ENCODE measurements around the gene ZNF473. TPM values are rescaled to one million over a fixed set of nuclear protein-coding genes. Genes with fewer than 3 reads are reported as not detected.
"Not testable (repeated sequence)": the region's sequence is repeated elsewhere in the genome, so short reads cannot be mapped to it uniquely, and the experiment has no call there.

ZNF473 gene
- total RNA-seq, 2 experiments from 2014 or later, result 8.8 to 9.2 TPM

DNA sequence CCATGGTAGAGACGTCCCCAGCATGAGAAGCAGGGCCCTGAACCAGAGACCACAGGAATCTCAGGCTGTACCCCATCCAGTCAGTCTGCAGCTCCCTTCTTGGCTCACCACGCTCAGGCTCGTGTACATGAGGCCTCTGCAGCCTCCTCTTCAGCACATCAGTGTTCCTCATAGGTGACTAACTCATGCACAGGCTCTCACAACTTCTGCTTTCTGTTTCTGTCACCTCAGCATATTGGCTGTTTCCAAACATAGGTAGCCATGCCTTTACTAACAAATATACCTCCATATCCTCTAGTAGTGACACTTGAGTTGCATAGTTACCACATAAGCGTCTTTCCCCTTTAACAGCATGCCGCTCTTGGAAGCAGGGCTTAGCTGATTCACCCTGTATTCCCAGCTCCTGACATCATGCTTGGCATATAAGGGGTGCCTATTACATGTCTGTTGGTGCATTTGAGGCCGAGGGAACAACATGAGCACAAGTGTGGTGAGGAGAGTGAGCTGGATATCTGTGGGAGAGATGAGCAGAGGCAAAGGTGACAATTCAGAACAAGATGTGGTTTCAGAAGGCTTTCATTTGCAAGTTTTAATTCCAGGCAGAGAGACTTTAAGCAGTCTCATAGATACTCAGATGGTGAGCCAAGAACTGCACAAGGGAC lies 16.7 kb downstream of the ZNF473 start:
- CTCF ChIA-PET, result no interaction called here
- POLR2A ChIA-PET, result no interaction called here

DNA sequence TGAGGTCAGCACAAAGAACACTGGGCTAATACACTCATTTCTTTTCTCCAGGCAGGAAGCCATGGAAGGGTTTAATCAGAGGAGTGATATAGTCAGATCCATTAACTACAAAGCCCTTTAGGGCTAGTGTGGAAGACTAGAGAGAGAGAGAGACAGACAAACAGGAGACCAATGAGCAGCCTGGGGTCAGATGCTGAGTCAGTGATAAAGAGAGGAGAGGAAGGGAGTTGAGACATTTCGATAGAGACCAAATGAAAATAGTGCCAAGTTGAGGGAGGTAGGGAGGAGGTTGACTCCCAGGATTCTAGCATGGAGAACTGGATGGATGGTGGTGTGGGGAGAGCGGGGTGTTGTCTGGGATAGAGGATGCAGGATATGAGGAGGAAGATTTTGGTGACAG lies 18.2 kb downstream of the ZNF473 start:
- CTCF ChIA-PET, result no interaction called here
- POLR2A ChIA-PET, result no interaction called here

DNA sequence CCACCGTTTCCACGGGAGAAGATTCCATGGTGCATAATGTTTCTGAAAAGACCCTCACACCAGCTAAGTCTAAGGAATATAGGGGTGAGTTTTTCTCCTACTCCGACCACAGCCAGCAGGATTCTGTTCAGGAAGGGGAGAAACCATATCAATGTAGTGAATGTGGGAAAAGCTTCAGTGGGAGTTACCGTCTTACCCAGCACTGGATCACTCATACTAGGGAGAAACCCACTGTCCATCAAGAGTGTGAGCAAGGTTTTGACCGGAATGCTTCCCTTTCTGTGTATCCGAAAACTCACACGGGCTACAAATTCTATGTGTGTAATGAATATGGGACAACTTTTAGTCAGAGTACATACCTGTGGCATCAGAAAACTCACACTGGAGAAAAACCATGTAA lies 19.1 kb downstream of the ZNF473 start:
- ChIA-PET POLR2A (no interaction called here), CTCF (no interaction called here)

DNA sequence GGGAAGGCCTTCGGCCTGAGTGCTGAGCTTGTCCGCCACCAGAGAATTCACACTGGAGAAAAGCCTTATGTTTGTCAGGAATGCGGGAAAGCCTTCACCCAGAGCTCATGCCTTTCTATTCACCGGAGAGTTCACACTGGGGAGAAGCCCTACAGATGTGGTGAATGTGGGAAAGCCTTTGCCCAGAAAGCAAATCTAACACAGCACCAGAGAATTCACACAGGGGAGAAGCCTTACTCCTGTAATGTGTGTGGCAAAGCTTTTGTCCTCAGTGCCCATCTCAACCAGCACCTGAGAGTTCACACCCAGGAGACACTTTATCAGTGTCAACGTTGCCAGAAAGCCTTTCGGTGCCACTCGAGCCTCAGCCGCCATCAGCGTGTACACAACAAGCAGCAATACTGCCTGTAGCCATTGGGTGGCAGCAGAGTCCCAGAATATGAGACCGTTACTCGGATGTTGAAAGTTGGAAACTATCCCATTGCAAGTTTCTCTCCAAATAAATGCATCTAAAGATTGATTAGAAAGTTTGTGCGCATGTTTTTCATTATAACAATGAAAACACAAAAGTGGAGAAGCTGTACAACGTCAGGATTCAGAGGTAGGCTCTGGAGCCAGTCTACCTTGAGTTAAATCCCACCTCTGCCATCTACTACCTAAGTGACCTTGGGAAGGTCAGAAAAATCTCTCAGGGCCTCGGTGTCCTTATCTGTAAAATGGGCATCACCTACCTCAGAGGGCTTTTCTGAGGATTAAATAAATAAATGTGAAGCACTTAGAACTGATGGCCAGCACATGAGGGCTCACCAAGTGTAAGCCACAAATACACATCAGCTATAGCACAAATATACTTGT lies 21.1 kb downstream of the ZNF473 start:
- CTCF ChIA-PET, result interaction anchor here (0.6 to 1.1 kb wide), 3 partner anchors 22 to 105 kb away, joined by 3 to 4 read pairs (median 3); partner anchors contain the start of genes VRK3 and ZNF473
- POLR2A ChIA-PET, result no interaction called here

DNA sequence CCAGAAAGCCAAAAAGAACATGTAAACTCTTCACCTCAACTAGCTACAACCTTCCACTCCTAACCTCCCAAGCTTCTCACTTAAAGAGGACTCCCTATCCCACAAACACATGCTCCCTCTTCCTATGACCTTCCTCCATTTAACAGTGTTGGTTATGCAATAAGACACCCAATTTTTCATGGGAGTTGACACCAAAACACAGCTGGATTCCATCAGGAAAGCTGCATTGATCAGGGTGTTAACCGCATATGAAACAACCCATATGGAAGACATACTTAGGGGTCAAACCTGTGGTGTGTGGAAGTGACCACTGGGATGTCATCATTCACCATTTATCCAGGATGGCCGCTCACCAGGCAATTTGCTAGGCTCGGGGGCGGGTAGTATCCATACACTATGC lies 21.9 kb downstream of the ZNF473 start:
- ChIA-PET POLR2A (no interaction called here), CTCF (interaction anchor here (0.6 kb wide), 1 partner anchor 104 kb away, joined by 3 read pairs; no protein-coding TSS in a partner anchor)

DNA sequence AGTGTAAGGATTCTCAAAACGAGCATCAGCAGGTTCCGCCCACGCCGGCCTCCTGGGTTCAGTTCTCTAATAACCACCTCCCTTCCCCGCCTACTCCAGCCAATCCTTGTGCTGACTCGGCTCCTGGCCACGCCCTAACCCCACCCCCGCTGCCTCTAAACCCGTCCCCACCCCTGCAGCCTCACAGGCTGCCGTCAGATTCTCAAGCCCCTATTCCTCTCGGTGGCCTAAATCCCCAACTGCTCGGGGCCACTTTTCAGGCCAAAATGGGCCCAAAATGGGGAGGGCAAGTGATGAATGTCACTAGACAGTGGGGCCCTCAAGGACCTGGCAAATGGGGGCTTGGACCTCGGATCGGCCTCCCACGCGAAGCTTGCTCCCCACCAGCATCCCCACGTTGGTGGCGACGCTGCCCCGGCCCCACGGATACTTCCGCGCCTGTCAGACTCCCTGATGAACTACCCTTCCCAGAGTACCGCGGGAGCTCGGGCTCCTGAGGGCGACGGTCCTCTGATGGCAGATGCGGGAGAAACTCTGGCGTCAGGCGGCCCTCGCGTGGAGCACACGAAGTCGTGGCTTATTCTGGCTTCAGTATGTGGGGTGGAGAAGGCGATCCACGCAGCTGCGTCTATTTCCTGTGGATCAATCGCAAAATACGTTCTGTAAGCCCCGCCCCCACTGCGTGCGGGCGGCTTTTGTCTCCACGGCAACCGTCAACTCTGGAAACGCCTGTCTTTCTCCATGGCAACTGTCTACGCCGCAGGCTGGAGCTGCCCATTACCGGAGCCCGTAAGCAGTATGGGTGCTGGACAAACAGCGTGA lies 24.8 kb downstream of the ZNF473 start:
- ChIA-PET CTCF (interaction anchor here (1.5 to 2.2 kb wide), 2 partner anchors 85 to 113 kb away, joined by 3 to 8 read pairs; no protein-coding TSS in a partner anchor), POLR2A (interaction anchor here (0.5 kb wide), 2 partner anchors 13 to 139 kb away, joined by 3 read pairs; no protein-coding TSS in a partner anchor)

DNA sequence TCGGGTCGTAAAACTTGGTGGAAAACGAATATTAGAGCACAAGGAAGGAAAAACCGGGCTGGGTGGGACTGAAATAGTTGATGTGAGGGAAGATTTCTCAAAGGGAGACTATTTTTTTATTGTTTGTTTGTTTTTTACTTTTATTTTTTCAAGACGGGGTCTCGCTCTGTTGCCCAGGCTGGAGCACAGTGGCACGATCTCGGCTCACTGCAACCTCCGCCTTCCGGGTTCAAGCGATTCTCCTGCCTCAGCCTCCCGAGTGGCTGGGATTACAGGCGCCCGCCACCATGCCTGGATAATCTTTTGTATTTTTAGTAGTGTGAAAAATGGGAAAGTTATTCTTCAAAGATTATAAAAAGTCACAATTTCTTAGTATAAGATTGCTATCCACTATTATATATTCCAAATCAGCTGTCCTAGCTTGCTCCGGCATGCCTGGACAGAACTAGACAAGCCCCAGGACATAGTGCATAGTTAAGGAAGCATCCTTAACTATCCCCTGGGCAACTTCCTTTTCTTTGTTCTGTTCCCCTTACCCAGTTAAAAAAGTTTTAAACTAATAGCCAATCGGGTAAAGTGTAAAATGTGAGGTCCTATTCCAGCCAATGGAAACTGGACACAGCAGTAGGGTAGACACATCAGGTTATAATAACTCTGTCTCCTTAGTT lies 25.6 kb downstream of the ZNF473 start:
- CTCF ChIA-PET, result interaction anchor here (2.2 kb wide), 1 partner anchor 85 kb away, joined by 8 read pairs; no protein-coding TSS in a partner anchor
- POLR2A ChIA-PET, result interaction anchor here (0.5 kb wide), 2 partner anchors 14 to 140 kb away, joined by 3 read pairs; no protein-coding TSS in a partner anchor

DNA sequence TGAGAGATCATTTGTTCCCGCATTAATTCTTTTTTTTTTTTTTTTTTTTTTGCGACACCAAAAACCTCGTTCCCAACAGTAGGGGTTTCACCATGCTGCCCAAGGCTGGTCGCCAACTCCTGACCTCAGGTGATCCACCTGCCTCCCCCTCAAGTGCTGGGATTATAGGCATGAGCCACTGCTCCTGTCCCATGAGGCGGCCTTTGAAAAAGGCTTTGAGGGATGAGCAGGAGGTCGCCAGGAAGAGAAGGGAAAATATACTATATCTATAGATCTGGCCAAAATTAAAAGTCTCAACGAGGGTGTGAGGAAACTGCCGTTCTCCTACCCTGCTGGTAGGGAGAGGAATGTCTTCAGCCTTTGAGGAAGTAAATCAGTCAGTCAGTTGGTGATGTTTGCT lies 26.2 kb downstream of the ZNF473 start:
- POLR2A ChIA-PET, result no interaction called here
- CTCF ChIA-PET, result no interaction called here

DNA sequence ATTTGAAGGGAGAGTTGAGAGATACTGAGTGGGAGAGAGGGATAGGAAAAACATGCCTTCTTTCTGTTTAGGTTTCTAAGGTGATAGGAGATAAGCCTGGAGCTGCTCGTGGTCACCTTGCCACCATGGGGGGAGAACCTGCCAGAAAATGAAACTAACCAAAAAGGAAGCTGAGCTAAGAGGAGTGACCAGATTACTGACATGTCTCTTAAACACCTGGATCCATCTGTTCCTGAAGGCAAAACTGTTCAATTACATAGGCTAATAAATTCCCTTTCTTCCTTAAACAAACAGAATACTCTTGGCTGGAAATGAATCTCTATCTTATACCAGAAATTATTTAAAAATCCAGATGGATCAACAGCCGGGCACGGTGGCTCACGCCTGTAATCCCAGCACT lies 27.3 kb downstream of the ZNF473 start:
- ChIA-PET CTCF (interaction anchor here (0.9 kb wide), 1 partner anchor 14 kb away, joined by 3 read pairs; no protein-coding TSS in a partner anchor), POLR2A (no interaction called here)

DNA sequence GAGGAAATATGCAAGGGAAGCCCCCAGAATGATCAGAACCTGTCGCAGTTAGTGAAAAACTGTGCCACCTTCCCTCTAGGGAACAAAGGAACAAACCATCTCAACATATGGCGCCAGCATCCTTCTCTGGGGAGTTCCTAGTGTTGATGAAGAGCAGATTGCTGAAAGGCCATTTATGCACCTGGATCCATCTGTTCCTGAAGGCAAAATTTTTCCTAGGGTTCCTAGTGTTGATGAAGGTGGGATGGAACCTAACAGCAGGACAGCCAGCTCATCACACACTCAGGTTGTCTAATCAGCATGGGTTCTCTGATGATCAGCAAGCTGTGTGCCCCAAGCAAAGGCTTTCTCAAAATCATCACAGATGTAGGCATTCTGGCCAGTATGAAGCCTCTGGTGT lies 32.6 kb downstream of the ZNF473 start:
- ChIA-PET POLR2A (no interaction called here), CTCF (no interaction called here)

DNA sequence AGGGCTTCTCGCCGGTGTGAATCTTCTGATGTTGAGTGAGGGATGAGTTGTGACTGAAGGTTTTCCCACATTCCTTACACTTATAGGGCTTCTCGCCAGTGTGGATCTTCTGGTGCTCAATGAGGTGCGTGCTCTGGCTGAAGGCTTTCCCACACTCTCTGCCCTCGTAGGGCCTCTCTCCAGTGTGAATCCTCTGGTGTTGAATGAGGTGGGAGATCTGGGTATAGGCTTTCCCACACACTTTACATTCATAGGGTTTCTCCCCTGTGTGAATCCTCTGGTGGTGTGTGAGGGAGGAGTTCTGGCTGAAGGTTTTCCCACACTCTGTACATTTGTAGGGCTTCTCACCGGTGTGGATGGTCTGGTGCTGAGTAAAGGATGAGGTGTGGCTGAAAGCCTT lies 33.2 kb downstream of the ZNF473 start:
- ChIA-PET POLR2A (no interaction called here), CTCF (no interaction called here)

DNA sequence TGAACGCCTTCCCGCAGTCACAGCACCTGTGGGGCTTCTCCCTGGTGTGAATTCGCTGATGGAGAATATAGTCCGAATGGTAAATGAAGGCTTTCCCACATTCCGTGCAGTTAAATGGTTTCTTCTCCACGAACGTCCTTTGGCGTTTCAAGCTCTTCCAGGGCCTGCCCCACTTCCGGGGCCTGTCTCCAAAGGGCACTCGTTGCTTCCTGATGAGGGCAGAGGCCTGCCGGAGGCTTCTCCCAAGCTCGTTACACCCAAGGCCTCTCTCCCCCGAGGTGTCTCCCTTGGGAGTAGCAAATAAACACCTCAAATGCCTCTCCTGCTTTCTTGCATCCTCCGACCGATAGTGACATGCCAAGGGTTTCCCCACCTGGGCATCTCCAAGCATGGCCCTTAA lies 34.3 kb downstream of the ZNF473 start:
- ChIA-PET POLR2A (no interaction called here), CTCF (interaction anchor here (0.7 to 1.1 kb wide), 2 partner anchors 11 to 112 kb away, joined by 3 read pairs; no protein-coding TSS in a partner anchor)

DNA sequence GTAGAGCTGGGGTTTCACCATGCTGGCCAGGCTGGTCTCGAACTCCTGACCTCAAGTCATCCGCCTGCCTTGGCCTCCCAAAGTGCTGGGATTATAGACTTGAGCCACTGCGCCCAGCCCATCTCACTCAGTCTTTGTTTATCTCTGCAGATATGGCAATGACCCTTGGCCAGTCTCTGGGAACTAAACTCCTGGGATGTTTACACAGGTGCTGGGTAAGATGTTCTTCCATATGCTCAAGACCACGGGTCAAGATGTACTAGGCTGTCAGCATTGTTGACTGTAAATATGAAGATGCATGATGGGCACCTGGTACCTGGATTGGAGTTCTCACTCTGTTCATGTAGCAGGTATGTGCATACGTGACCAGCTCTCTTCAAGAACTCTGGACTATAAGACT lies 35.8 kb downstream of the ZNF473 start:
- POLR2A ChIA-PET, result no interaction called here

DNA sequence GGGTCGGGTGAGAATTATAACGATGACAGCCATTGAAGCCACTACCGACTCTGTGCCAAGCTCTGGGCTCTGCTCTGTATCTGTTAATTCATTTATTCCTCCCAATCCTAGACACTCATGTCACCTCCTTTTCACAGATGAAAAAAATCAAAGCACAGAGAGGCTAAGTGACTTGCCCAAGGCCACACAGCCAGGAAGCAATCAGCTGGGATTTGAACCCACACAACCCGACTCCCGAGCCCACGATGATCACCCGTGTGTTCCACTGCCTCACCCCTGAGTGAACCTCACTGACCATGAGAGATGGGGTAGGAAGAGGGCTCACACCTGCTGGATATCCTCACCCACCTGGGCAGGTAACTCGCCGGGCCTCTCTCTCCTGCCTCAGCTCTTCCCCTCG lies 40.1 kb downstream of the ZNF473 start:
- POLR2A ChIA-PET, result no interaction called here
- CTCF ChIA-PET, result no interaction called here

More for the DNA sequence above, 35.8 kb downstream of the ZNF473 start:
- CTCF ChIA-PET, result no interaction called here

DNA sequence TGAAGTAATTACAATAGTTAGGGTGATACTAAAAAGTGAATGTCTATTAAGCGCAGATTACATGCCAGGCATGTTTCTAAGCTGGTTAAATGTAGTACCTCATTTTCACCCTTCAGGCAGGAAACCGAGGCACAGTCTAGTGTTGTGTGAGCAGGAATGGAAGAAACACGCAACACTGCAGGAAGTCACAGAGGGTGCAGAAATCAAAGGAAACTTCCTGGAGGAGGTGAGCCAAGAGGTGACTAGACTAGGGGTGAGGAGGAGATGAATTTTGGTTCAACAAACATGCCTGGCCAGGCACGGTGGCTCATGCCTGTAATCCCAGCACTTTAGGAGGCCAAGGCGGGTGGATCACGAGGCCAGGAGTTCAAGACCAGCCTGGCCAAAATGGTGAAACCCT lies 41.8 kb downstream of the ZNF473 start:
- CTCF ChIA-PET, result interaction anchor here (1.2 kb wide), 1 partner anchor 15 kb away, joined by 3 read pairs; no protein-coding TSS in a partner anchor
- POLR2A ChIA-PET, result no interaction called here

DNA sequence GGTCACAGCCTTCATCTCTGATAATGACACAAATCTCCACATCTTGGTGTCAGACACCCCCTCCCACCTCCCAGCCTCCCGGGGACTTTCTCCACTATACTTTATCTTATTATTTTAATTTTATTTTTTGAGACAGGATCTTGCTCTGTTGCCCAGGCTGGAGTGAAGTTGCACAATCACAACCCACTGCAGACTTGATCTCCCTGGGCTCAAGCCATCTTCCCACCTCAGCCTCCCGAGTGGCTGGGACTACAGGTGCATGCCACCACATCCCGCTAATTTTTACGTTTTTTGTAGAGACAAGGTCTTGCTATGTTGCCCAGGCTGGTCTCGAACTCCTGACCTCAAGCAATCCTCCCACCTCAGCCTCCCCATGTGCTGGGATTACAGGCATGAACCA lies 42.6 kb downstream of the ZNF473 start:
- POLR2A ChIA-PET, result not testable (repeated sequence)
- CTCF ChIA-PET, result interaction anchor here (0.6 kb wide), 1 partner anchor 50 kb away, joined by 3 read pairs; no protein-coding TSS in a partner anchor

DNA sequence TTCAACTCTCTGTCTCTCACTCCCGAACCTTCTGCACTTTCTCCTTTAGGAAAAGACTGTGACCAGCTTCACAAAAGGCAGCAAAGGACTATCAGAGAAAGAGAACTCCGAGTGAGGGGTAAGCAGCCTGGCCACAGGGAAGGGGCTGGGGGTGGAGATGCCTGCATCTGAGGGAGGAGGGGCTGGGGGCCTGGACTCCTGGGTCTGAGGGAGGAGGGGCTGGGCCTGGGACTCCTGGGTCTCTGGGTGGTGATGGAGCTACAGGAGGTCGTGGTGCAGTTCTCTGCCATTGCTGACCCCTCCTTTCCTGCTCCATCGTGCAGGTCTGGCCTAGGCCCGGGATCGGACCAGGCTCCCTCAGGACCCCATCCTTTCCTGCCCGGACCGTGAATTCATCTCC lies 49.3 kb downstream of the ZNF473 start:
- CTCF ChIA-PET, POLR2A ChIA-PET: not testable (repeated sequence)

DNA sequence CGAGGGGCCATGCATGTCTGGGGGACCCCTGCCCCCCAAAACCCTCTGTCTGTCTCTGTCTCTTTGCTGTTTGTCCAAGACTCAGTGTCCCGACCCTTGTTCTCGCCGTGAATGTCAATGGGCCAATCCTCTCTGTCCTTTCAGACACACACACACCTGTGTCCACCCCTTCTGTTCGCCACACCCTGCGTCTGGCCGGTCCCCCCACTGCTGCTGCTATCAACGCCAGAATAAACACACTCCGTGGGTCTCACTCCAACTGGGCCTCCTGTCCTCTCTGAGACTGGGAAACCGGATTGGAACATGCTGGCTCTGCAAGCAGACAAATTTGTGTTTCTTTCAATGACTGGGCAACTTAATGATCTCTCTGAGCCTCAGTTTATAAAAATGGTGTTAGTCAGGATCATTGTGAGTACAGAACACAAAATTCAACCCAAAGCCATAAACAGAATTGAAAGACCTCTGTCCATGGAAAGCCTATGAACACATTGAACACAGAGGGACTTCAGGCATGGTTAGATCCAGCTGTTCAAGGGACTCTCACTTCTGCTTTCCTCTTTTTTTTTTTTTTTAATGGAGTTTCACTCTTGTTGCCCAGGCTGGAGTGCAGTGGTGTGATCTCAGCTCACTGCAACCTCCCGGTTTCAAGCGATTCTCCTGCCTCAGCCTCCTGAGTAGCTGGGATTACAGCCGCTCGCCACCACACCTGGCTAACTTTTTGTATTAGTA lies 50.0 kb downstream of the ZNF473 start:
- CTCF ChIA-PET, POLR2A ChIA-PET: not testable (repeated sequence)
